Activated CD4-positive, alpha-beta T cell treated with anti-CD3 and anti-CD28 coated beads for 1 hour (primary cell): ENCODE results near the gene SERINC3.

Source experiments
- DNase-seq: peaks from one replicate; pipeline ENCODE4 v3.0.0-alpha.2; 2020

Gene SERINC3

GRCh38 chr20:44461142-44461802 lies 60.6 kb downstream of the SERINC3 start:
- no peak for DNase-seq

GRCh38 chr20:44460795-44461141 lies 61.1 kb downstream of the SERINC3 start:
- DNase-seq = no peak

GRCh38 chr20:44459271-44459670 lies 62.6 kb downstream of the SERINC3 start:
- DNase-seq = no peak

GRCh38 chr20:44457016-44457415 lies 64.9 kb downstream of the SERINC3 start:
- DNase-seq = no peak

- no peak for DNase-seq
Measured at GRCh38 chr20:44456611-44457010, 65.3 kb downstream of the SERINC3 start.

- no peak for DNase-seq
Measured at GRCh38 chr20:44455126-44455525, 66.7 kb downstream of the SERINC3 start.

- no peak for DNase-seq
Measured at GRCh38 chr20:44454306-44454963, 67.4 kb downstream of the SERINC3 start.

- no peak for DNase-seq
Measured at GRCh38 chr20:44450903-44451450, 70.9 kb downstream of the SERINC3 start.

GRCh38 chr20:44450281-44450889 lies 71.5 kb downstream of the SERINC3 start:
- DNase-seq = no peak

GRCh38 chr20:44449864-44450263 lies 72.0 kb downstream of the SERINC3 start:
- DNase-seq = no peak

- DNase-seq = no peak
Measured at GRCh38 chr20:44448753-44449546, 72.9 kb downstream of the SERINC3 start.

- no peak for DNase-seq
Measured at GRCh38 chr20:44447827-44448419, 73.9 kb downstream of the SERINC3 start.
